KOPT-K1 (cell line): ENCODE data around the gene TBC1D1.

ENCODE experiments used
- H3K27ac ChIP-seq: fragments of 200-600 bp; sonication (generic); 2 replicates; pipeline ENCODE4 v1.5.1; 2016; ENCODE audit warnings: antibody characterized with exemption, mild to moderate bottlenecking, low read depth, low read length; ENCODE audit not compliant: poor library complexity, severe bottlenecking
- H3K36me3 ChIP-seq: fragments of 200-600 bp; sonication (generic); 2 replicates; pipeline ENCODE4 v1.5.1; 2017; ENCODE audit warnings: antibody characterized with exemption, mild to moderate bottlenecking, low read length, moderate library complexity; ENCODE audit not compliant: insufficient read depth
- H3K9me3 ChIP-seq: fragments of 200-600 bp; sonication (generic); 2 replicates; pipeline ENCODE4 v1.5.1; 2017; ENCODE audit warnings: antibody characterized with exemption, low read length, mild to moderate bottlenecking; ENCODE audit not compliant: insufficient read depth, poor library complexity, severe bottlenecking

The TBC1D1 gene

GRCh38 chr4:37873386-37873785 lies 17.5 kb upstream of the TBC1D1 start:
- Histone ChIP-seq H3K36me3 (0 out of 2 replicates have a peak, but pooled peaks cover 8% of the 10 kb centered on the region), H3K27ac (peak overlapping the region; percentile 50), H3K9me3 (no peaks in the 10 kb centered on the region)

DNA sequence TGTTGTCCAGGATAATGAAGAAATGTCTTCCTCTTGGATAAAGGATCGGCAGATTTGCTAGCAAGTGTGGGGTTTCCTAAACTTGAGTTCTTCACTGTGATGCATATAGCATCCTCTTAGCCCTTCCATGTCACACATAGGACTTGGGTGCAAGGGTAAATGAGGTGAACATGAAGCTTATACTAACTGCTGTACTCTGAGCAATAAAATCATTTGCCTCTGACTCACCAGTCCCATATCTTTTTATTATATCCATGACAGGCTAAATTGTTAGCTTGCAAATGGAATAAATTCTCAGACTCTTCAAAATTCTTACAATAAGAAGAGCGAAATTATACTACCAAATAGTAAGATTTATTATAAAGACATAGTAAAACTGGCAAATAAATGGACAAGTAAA lies 14.7 kb upstream of the TBC1D1 start:
- Histone ChIP-seq H3K9me3 (no peaks in the 10 kb centered on the region), H3K27ac (no peak overlapping the region)

GRCh38 chr4:37879365-37879764 lies 11.5 kb upstream of the TBC1D1 start:
- H3K36me3 ChIP-seq, result no peaks in the 10 kb centered on the region
- H3K27ac ChIP-seq, result no peak overlapping the region
- H3K9me3 ChIP-seq, result no peaks in the 10 kb centered on the region

More for the DNA sequence above, 14.7 kb upstream of the TBC1D1 start:
- no peaks in the 10 kb centered on the region for H3K36me3 ChIP-seq

DNA sequence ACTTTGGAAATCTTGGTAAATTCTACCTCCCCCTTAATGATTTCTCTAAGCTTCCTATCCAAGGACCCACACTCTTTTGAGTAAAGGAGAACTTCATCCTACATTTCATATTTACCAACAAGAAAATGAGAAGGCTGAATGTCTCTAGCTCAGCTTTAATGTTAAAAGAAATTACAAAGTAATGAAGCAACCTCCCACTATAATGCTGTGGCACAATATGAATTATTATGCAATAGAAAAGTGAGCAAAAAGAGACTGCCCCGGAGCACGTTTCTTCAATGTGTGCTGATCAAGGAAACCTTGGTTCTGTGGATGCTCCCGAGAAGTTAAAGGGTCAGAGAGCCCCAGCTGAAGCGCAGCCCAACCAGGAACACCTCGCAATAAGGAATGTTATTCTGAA lies 9.1 kb upstream of the TBC1D1 start:
- Histone ChIP-seq H3K36me3 (no peaks in the 10 kb centered on the region), H3K27ac (no peak overlapping the region), H3K9me3 (no peaks in the 10 kb centered on the region)

DNA sequence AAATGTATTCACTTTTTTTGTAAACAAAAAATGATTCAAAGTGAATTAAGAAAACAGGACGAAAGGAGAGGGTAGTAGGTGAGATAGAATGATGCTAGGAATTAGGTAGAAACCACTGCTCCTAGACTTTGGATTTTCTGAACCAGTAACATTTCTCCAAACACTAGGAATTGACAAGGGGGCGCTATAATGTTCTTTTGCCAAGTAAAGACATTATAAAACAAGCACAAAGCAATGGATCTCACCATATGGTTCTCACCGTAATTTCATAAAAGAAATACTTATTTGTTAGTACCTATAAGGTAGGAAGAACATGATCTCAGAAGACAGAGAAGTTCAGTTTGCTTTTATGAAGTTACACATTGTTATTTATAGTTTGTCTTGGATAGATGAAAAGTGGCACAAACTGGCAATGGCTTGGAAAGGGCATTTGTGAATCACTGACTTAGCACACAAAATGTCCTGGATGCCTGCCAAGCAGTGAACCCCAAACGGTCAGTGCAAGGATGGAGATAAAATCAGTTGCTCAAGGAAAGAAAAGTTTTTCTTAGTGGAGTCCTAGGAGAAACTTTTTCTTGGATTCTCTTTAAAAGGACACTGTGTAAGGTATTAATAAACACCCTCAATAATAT lies 8.1 kb upstream of the TBC1D1 start:
- no peaks in the 10 kb centered on the region for H3K9me3 ChIP-seq
- no peak overlapping the region for H3K27ac ChIP-seq
- H3K36me3 ChIP-seq, result no peaks in the 10 kb centered on the region

DNA sequence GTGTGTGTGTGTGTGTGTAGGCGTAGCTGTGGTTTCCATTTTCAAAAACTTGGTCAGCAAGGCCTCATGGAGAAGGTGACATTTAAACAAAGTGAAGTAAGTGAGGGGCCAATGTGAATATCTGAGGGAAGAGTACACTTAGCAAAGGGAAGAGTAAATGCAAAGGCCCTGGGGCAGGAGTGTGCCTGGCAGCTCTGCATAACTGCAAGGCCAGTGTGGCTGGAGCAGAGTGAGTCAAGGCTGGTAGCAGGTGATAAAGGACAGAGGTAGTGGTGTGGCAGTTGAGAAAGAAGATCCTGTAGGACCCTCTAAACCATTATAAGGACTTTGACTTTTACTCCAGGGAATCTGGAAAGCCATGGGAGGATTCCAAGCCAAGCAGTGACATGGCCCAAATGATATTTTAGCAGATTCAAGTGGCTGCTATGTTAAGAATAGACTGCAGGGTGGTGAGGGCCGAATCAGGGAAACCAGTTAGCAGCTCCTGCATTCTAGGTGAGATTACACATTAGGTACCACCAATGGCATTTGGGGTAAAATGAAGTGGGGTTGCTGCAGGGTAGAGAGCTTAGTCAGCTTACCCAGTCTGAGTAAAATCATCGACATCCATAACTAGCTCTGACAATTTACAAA lies 5.9 kb upstream of the TBC1D1 start:
- H3K27ac ChIP-seq, result no peak overlapping the region
- no peaks in the 10 kb centered on the region for H3K9me3 ChIP-seq
- no peaks in the 10 kb centered on the region for H3K36me3 ChIP-seq

GRCh38 chr4:37885496-37885895 lies 5.4 kb upstream of the TBC1D1 start:
- Histone ChIP-seq H3K36me3 (no peaks in the 10 kb centered on the region), H3K27ac (no peak overlapping the region), H3K9me3 (no peaks in the 10 kb centered on the region)

DNA sequence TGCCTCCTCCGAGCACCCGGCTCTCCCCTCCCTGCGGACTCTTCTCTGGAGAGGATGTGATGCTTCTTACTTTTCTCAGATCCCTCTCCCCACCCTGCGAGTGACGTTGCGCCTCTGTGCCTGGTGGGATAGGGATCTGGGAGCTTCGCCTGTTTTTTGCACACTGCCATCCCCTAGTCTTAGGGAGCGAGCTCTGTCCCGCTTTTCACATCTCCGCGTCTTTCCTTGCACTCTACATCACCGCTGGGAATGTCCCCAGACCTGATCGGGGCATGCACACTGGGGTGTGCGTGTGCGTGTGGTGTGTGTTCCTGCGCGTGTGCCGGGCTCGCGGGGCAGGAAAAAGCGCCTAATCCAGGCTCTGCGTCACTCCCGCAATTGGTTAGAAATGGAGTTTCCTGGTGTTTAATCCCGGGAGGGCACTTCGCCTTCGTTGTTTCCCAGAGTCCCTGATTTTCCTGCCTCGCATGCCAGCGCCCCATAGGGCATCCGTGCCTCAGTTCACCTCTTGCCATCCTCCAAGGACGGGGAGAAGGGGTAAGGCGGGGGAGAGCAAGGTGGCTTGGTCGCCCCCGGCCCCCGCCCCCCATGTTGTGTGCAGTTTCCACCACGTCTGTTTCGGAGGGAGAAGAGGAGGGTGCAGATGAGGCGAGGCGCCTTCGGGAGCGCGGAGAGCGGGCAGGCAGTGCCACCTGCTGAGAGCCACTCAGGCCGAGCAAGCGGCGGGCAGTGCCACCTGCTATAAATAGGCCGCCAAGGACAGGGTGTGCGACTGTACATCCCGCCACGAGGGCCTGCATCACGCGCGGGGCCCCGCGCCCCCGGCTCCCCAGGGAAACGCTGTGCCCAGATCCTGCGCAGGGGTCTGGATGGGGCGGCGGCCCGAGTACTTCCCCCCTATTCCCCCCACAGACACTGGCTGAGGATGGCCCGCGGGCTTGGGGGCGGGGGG lies 759 bp upstream of the TBC1D1 start:
- Histone ChIP-seq H3K36me3 (no peaks in the 10 kb centered on the region), H3K9me3 (no peaks in the 10 kb centered on the region), H3K27ac (no peak overlapping the region)

- Histone ChIP-seq H3K9me3 (no peaks in the 10 kb centered on the region), H3K36me3 (no peaks in the 10 kb centered on the region), H3K27ac (peak overlapping the region; percentile 77)
These were observed 626 bp downstream of the TBC1D1 start for GRCh38 chr4:37891260-37892159.

GRCh38 chr4:37892641-37893040 lies 1.8 kb downstream of the TBC1D1 start:
- H3K27ac ChIP-seq, result peak overlapping the region; percentile 28
- H3K36me3 ChIP-seq, result no peaks in the 10 kb centered on the region
- H3K9me3 ChIP-seq, result no peaks in the 10 kb centered on the region

- Histone ChIP-seq H3K27ac (peak overlapping the region; percentile 28), H3K9me3 (no peaks in the 10 kb centered on the region), H3K36me3 (no peaks in the 10 kb centered on the region)
These were observed 2.3 kb downstream of the TBC1D1 start for GRCh38 chr4:37893164-37893563.

GRCh38 chr4:37895271-37895670 lies 4.4 kb downstream of the TBC1D1 start:
- H3K9me3 ChIP-seq, result no peaks in the 10 kb centered on the region
- no peak overlapping the region for H3K27ac ChIP-seq
- no peaks in the 10 kb centered on the region for H3K36me3 ChIP-seq

GRCh38 chr4:37896206-37896860 lies 5.4 kb downstream of the TBC1D1 start:
- H3K27ac ChIP-seq, result no peak overlapping the region
- H3K36me3 ChIP-seq, result peaks cover 3% of the 10 kb centered on the region; the same call in 1 of the 2 replicates
- H3K9me3 ChIP-seq, result no peaks in the 10 kb centered on the region

GRCh38 chr4:37902212-37902611 lies 11.3 kb downstream of the TBC1D1 start:
- Histone ChIP-seq H3K36me3 (peaks cover 46% of the 10 kb centered on the region), H3K27ac (no peak overlapping the region), H3K9me3 (no peaks in the 10 kb centered on the region)
